GM19023 (cell line): ENCODE data around the gene IRAK2.
A peak's percentile ranks its signal among the peaks of the same experiment; 100 is the strongest.

Source experiments
- ATAC-seq: cut with Tn5 transposase; IDR thresholded peaks from one replicate; pipeline ENCODE4 v1.9.1; 2021; ENCODE audit warnings: mild to moderate bottlenecking, moderate library complexity; ENCODE audit not compliant: unreplicated experiment

IRAK2 gene

DNA sequence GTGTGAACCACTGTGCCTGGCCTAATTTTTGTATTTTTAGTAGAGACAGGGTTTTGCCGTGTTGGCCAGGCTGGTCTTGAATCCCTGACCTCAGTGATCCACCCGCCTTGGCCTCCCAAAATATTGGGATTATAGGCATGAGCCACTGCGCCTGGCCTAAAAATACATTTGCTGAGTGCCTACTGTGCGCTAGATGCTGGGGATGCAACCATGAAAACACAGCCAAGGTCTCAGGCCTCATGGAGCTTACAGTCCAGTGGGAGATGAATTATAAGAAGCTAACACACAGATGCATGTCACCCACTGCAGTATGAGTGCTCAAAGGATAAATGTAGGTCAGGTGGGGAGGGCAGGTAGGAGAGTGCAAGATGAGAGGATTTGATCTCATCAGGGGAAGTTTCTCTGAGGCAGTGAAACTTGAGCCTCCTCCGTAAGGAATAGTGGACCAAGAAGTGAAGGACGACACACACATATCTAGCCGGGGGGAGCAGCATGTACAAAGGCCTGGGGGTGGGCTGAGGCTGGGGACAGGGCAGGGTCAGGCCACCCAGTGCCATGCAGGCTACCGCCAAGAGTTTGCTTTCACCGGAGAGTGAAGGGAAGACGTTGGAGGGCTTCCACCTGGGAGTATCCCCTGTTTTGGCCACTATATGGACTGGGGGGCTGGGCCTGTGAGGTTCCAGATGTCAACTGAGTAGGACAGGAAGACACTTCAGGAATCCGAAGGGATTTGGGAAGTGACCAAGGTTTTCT lies 24.3 kb downstream of the IRAK2 start:
- no peak for ATAC-seq

- ATAC-seq, result no peak
These were observed 25.0 kb downstream of the IRAK2 start for GRCh38 chr3:10189557-10190354.

GRCh38 chr3:10192953-10193691 lies 28.4 kb downstream of the IRAK2 start:
- ATAC-seq, result no peak

DNA sequence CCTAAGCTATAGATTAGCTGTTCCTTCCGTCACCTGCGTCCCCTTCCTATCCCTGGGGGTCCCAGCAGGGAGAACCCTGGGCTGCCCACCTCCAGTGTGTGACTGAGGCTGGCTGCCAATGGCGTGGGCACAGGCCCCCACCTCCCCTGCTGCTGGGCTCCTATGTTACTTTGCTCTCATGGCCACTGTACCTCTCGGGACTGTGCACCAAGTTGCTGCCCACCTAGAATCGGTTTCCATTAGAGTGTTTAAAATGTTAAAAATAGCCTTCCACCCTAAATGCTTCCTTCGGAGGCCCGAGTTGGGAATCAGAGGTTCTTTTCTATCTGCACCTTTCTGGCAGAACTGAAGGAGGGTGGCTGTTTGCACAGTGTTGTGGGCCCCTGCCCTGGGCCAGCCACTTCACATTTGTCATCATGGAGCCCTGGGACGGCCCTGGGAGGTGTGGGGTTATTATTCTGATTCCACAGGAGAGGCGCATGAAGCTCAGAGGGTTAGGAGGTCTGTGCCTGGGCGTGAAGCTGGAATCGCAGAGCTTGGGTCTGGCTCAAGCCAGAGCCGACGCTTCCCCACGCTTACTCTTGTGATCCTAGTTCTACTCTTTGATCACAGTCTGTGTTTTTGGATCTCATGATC lies 29.1 kb downstream of the IRAK2 start:
- no peak for ATAC-seq

GRCh38 chr3:10194328-10195071 lies 29.8 kb downstream of the IRAK2 start:
- no peak for ATAC-seq

DNA sequence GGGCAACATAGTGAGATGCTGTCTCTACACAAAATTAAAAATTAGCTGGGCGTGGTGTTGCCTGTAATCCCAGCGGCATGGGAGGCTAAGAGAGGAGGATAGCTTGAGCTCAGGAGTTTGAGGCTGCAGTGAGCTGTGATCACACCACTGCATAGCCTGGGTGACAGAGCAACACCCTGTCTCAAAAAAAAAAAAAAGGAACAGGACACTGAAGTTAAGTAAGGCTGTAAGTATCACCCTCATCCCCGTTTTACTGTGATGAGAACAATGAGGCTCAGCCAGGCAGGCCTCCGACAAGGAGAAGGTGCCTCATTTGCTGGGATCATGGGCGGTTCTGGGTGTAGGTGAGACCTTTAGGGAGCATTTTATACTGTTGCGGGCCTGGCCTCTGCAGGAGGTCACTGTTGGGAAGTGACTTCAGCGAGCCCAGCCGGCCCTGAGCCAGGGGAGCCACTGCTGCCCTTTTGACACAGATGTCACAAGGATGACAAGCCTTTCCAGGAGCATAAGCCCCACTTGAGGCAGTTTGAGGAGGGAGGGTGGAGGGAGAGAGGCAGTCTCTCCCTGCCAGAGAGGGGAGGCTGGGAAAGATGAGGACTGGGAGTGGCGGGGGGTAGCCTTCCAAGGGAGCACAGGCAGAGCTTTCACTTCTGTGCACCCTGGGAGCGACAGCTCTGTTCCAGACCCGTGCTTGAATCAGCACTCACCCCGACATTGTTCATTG lies 30.8 kb downstream of the IRAK2 start:
- no peak for ATAC-seq

GRCh38 chr3:10196389-10197052 lies 31.8 kb downstream of the IRAK2 start:
- no peak for ATAC-seq

DNA sequence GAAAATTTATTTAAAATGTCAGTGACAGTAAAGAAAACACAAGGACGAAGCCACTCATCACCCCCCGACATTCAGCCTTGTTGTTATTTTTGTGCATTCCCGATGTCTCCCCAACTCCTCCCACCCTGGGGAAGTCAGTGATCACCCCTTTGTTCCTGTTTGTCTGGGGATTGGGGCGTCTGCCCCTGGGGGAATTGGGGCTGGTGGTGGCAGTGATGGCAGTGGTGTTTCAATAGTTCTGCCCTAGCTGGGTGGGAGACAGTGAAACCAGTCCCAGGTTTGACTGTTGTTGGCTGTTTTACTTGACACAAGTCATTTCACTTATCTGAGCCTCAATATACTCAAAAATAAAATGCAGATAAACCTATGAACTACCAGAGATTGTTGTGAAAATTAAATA lies 33.5 kb downstream of the IRAK2 start:
- ATAC-seq, result no peak

DNA sequence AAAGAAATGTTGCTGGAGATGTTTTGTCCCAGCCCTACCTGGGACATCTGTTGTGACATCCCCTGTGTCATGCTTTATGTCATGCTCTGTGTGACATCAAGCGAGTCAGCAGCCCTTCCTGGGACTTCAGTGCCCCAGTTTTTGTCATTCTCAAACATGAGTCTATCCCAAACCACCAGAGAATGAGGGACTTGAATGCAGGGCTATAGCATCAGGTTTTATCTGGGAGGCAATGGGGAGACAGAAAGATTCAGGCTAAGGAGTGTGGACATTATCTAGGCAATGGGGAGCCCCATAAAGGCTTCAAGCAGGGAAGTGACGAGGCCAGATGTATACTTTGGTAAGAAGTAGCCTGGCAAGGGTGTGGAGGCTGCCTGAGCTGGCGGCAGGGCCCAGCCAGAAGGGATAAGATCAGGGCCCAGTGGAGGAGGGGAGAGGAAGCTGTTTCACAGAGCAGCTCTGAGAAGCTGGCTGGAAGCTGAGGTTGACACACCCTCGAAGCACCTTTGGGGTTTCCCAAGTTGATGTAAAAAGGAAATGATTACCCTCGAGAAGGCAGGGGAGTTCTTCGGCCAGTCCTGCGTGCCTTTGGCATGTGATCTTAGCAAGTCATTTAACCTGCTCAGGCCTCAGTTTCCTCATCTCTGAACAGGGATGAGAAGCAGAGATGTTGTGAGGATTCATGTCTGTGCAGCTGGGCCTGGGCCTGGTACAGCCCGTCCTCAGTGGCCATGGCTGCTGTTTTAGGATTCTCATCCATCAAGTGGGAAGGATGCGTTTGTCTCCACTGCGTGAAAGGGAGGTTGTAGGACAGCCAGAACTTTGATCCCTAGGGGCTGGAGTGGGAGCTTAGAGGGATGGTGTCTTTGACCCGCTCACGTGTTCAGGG lies 34.3 kb downstream of the IRAK2 start:
- peak; percentile 73 for ATAC-seq

DNA sequence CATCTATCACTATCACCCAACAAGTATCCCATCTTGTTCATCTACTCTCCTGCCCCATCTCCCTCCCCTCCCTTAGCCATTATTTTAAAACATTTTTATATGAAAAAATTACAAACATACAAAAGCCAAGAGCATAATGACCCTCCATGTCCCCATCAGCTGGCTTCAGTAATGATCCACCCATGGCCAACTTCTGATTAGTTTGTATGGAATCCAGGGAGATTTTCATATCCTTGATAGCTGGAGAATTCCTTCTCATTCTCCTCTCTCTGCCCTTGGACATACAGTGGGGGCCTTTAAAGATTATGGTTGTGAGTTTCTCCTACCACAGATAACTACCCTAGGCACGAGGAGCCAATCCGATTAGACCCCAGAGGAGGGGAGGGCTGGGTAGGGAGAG lies 40.2 kb downstream of the IRAK2 start:
- ATAC-seq, result no peak

- ATAC-seq, result no peak
These were observed 40.9 kb downstream of the IRAK2 start for GRCh38 chr3:10205451-10206165.

DNA sequence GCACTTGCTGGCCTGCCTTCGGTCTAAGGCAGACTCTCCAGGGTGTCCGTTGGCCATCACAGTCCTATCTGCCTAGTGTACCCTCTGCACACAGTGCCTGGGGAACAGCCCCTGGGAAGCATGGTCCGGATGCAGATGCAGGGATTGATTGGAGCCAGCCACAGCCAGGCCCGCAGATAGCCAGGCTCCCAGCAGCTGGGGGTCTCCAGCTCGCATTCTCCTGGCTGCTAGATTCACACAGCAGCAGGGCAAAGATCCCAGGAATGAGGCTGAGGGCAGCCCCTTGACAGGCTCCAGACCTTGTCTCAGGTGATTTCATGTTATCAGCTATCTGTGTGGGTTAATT lies 41.4 kb downstream of the IRAK2 start:
- ATAC-seq, result no peak

DNA sequence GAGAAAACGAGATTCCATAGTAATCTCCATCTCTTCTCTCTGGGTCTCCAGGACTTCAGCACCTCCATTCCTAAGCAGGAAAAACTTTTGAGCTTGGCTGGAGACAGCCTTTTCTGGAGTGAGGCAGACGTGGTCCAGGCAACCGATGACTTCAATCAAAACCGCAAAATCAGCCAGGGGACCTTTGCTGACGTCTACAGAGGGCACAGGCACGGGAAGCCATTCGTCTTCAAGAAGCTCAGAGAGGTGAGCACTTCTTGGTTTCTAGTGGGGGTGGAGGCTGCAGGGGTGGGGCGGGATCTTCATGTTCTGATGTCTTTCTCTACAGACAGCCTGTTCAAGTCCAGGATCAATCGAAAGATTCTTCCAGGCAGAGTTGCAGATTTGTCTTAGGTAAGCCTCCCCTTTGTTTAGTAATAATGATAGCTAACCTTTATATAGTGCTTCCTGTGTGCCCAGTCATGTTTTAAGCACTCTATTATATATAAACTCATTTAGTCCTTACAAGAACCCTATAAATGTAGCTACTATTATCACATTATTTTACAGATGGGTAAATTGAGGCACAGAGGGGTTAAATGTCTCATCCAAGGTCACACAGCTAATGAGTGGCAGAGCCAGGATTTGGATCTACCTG lies 48.6 kb downstream of the IRAK2 start:
- ATAC-seq, result no peak

DNA sequence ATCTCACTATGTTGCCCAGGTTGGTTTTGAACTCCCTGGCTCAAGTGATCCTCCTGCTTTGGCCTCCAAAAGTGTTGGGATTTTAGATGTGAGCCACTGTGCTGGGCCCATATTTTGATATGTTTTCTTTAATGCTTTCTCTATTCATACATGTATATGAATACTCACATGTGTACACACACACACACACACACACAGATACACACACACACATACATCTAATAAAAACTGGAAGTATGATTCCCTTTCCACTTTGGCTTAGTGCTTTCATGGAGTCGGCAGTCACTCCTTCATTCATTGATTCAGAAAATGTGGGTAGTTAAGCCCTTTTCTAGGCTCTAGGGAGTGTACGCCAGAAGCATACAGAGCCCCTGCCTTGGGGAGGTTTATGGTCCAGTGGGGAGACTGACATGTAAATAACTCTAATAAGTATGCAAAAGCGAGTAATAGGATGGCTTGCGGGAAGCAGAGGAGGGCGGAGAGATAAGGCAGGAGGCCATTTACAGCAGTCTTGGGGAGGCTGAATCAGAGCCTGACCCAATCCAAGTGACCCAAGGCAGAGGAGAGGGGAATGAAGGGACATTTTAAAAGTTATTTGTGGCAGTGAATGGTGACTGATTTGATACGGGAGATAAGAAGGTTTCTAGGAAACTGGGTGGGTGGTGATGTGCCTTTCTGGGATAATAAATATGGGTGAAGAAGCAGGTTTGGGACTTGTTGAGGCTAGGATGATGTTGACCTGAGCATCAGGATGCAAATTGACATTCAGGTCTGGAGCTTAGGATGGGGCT lies 51.1 kb downstream of the IRAK2 start:
- ATAC-seq, result no peak

DNA sequence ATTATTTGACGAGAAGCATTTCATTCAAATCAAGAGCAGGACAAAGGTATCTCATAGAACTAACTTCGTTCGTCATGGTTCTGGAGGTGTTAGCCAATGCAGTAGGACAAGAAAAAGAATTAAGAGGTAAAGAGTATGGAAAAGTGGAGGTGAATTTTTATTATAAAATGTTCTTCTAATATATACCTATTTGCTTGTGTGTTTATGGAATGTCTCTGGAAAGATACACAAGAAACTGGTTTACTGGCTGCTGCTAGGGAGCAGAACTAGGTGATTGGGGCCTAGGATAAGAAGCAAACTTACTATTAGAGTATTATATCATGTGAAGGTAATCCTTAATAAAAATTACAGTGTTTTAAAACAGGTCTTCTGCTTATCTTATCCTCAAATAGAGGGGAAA lies 52.6 kb downstream of the IRAK2 start:
- ATAC-seq, result no peak

DNA sequence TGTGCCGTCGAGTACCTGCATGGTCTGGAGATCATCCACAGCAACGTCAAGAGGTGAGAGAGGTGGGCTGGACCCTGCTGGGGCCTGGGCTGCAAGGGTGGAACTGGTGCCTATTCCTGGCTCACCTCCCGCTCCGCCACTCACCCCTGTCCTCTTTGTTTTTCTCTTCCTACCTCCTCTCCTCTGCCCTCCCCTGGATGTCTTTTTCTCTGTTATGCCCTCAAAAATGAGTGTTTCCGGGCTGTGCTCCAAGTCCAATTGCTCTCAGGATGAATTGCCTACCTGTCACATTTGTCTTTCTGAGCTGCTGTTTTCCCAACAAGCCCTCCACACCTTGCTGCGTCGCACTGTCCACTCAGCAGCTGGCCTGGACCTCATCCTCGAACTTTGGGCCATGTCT lies 55.0 kb downstream of the IRAK2 start:
- ATAC-seq, result no peak
